Keratinocyte (primary cell): Measurements from ENCODE around the gene IGFL4.

ENCODE experiments used
- CTCF ChIP-seq, 3 experiments: IDR thresholded peaks in 1 of 3; conservative IDR thresholded peaks in 1 of 3; optimal IDR thresholded peaks in 1 of 3; 2 replicates in 2 of 3; 3 replicates in 1 of 3; pipeline versions ENCODE3 to v1.5.1; 2011; ENCODE audit warnings: low read length in 3 of 3, mild to moderate bottlenecking in 3 of 3, moderate library complexity in 2 of 3, control low read depth in 1 of 3, inconsistent platforms in 1 of 3; ENCODE audit not compliant: insufficient read depth in 2 of 3; ENCODE audit errors: extremely low read depth in 1 of 3
- EZH2 ChIP-seq: IDR thresholded peaks from one replicate; pipeline ENCODE4 v1.6.1; 2012; ENCODE audit warnings: inconsistent platforms, mild to moderate bottlenecking, low read length, moderate library complexity

GRCh38 chr19:46060012-46060411, 19.2 kb upstream of the IGFL4 start:
- TF ChIP-seq CTCF (optimal IDR thresholded peaks at IDR 0.05 in 1 of 3, IDR thresholded peaks at IDR 0.05 in 1 of 3, conservative IDR thresholded peaks at IDR 0.05 in 1 of 3; ENCODE audit: extremely low read depth in 1 of 3, insufficient read depth in 2 of 3, low read length in 3 of 3) (no peak), EZH2 (no peak)
